AG04450 (cell line): Measurements from ENCODE around the gene LEMD1. TPM values are rescaled to one million over a fixed set of nuclear protein-coding genes. Genes with fewer than 3 reads are reported as not detected.

Experiments used
- CTCF ChIA-PET: fragments of 300-600, 350-600 bp; formaldehyde crosslinking; extraction: SDS; loops from one replicate; lab custom pipeline; 2022; ENCODE audit warnings: antibody characterized with exemption, inconsistent platforms; lab: Charles Lee
- POLR2A ChIA-PET: fragments of 350-600 bp; formaldehyde crosslinking; extraction: SDS; loops from one replicate; lab custom pipeline; 2021; ENCODE audit warnings: antibody characterized with exemption, inconsistent platforms; lab: Yijun Ruan, JAX
- DNase-seq: peaks from one replicate; pipeline ENCODE4 v3.0.0-alpha.2; 2011; ENCODE audit warnings: low read depth, low spot score
- H3K27ac ChIP-seq: one replicate; pipeline ENCODE4 v1.5.1; 2012; ENCODE audit warnings: low read depth, low read length, control low read depth
- H3K27me3 ChIP-seq: one replicate; pipeline ENCODE4 v1.6.0; 2012; ENCODE audit warnings: low read length; ENCODE audit not compliant: control insufficient read depth, insufficient read depth
- H3K4me3 ChIP-seq: 2 replicates; pipeline ENCODE4 v1.5.1; 2011; ENCODE audit warnings: mild to moderate bottlenecking, low read depth, low read length, control low read depth
- H3K9me3 ChIP-seq: 2 replicates; pipeline ENCODE4 v1.5.1; 2012; ENCODE audit warnings: low read length; ENCODE audit not compliant: control insufficient read depth, insufficient read depth
- polyA plus RNA-seq: library from polyadenylated mRNA; depleted of rRNA; stranded (reverse); fragments of >200 nt; gene quantifications from 2 replicates; pipeline ENCODE4 v1.2.3, GENCODE V29; 2011
- TF ChIP-seq, protein P1 (sequence below): IDR thresholded peaks from 2 replicates; pipeline ENCODE4 v1.5.1; 2011; ENCODE audit warnings: low read depth, low read length, control low read depth, inconsistent platforms

Gene LEMD1
- polyA plus RNA-seq, 1 experiment, result not detected

DNA sequence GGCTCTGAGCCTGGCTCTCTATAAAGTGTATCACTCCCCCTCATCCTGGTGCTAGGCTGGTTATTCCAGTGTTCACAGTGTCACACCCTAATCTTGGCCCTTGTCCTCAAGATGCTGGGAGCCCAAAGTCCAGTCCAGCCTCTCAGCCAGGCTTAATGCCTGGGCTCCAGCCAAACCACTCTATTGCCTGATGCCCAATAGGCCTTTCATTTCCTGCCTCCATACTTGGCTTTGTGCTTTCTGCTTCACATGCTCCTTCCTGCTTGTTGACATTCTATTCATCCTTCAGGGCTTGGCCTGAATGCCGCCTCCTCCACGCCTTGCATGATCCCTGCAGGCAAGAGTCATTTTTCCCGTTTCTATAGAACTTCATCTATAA lies 66.8 kb downstream of the LEMD1 start:
- no peak for DNase-seq
- TF ChIP-seq, protein P1, sequence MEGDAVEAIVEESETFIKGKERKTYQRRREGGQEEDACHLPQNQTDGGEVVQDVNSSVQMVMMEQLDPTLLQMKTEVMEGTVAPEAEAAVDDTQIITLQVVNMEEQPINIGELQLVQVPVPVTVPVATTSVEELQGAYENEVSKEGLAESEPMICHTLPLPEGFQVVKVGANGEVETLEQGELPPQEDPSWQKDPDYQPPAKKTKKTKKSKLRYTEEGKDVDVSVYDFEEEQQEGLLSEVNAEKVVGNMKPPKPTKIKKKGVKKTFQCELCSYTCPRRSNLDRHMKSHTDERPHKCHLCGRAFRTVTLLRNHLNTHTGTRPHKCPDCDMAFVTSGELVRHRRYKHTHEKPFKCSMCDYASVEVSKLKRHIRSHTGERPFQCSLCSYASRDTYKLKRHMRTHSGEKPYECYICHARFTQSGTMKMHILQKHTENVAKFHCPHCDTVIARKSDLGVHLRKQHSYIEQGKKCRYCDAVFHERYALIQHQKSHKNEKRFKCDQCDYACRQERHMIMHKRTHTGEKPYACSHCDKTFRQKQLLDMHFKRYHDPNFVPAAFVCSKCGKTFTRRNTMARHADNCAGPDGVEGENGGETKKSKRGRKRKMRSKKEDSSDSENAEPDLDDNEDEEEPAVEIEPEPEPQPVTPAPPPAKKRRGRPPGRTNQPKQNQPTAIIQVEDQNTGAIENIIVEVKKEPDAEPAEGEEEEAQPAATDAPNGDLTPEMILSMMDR, result no peak
- H3K9me3 ChIP-seq, result no peaks in the 10 kb centered on the region
- H3K27me3 ChIP-seq, result peaks cover 18% of the 10 kb centered on the region
- no peak overlapping the region for H3K4me3 ChIP-seq
- ChIA-PET CTCF (interaction anchor here (0.7 to 8.9 kb wide), 33 partner anchors 8 to 302 kb away, joined by 3 to 165 read pairs (median 9); no protein-coding TSS in a partner anchor), POLR2A (no interaction called here)
- no peak overlapping the region for H3K27ac ChIP-seq

DNA sequence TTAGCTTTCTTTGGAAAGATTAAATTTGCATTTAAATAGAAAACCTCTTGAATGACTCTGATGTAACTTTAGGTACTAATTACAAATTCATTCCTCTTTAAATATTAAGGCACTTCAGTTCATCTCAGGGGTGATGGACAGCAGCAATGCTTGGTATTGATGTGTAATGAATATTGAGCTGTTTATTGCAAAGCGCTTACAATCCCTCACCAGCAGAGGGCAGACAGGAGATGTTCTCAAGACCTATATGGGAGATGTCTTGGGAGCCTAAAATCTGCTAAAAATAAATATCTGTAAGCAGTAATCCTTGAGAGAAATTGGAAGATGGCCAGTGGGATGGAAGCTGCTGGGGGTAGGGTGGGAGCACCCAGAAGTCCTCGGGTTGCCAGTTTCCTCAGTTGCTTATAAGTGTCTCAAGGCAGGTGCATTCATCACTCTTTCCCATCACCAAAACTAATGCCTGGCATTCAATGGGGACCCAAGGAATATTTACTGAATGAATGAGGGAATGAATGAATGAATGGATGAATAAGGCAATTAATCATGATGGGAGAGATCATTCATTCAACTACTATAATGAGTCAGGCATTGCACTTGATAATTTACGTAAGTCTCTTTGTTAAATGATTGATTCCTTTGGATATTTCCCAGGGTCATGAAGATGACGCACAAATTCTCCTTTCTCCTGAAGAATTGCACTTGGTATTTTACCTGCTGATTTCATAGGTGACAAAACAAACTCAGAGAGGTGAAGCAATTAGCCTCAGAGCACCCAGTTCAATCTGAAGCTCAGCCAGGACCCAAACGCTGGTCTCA lies 67.4 kb downstream of the LEMD1 start:
- CTCF ChIA-PET, result interaction anchor here (0.5 to 8.9 kb wide), 76 partner anchors 8 to 1422 kb away, joined by 3 to 165 read pairs (median 5); partner anchors contain the start of genes LEMD1 and NUAK2
- TF ChIP-seq, protein P1, result peak; percentile 94
- no peak overlapping the region for H3K4me3 ChIP-seq
- DNase-seq, result peak; percentile 56
- POLR2A ChIA-PET, result interaction anchor here (0.9 kb wide), 1 partner anchor 131 kb away, joined by 3 read pairs; no protein-coding TSS in a partner anchor
- peaks cover 17% of the 10 kb centered on the region for H3K27me3 ChIP-seq
- no peak overlapping the region for H3K27ac ChIP-seq
- H3K9me3 ChIP-seq, result no peaks in the 10 kb centered on the region

DNA sequence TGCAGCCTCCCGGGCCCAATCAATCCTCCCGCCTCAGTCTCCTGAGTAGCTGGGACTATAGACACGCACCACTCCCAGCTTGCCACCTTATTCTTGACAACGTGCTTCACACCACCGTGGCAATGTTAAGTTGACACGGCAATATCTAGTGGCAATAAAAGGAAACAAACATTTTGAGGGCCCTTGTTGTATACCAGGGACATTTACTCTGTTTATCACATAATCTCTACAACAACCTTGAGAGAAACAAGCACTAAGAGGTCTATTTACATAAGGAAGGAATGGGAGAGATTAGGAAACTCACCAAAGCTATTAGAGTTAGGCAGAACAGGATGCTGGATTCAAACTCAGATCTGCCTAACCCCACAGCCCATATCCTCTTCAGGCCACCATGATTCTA lies 68.2 kb downstream of the LEMD1 start:
- Histone ChIP-seq H3K4me3 (no peak overlapping the region), H3K27ac (no peak overlapping the region), H3K9me3 (no peaks in the 10 kb centered on the region), H3K27me3 (peaks cover 14% of the 10 kb centered on the region)
- TF ChIP-seq, protein P1, result no peak
- CTCF ChIA-PET, result interaction anchor here (0.6 to 8.9 kb wide), 74 partner anchors 8 to 1044 kb away, joined by 3 to 165 read pairs (median 5); partner anchors contain the start of genes LEMD1 and NUAK2
- DNase-seq, result no peak
- POLR2A ChIA-PET, result no interaction called here

DNA sequence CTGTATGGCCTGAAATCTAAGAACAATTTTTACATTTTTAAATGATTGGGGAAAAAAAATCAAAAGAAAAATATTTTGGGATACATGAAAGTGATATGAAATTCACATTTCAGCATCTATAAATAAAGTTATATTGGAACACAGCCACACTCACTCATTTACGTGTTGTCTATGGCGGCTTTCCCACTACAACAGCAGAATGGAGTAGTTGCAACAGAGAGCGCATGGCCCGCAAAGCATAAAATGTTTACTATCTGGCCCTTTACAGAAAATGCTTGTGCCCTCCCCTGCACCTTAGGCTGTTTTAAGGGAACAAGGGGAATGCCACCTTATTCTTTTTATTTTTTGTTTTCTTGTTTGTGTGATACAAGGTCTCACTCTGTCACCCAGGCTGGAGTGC lies 68.7 kb downstream of the LEMD1 start:
- peaks cover 15% of the 10 kb centered on the region for H3K27me3 ChIP-seq
- DNase-seq, result no peak
- POLR2A ChIA-PET, result no interaction called here
- no peak overlapping the region for H3K4me3 ChIP-seq
- TF ChIP-seq, protein P1, result no peak
- CTCF ChIA-PET, result interaction anchor here (0.6 to 8.9 kb wide), 30 partner anchors 9 to 1043 kb away, joined by 3 to 165 read pairs (median 8); no protein-coding TSS in a partner anchor
- H3K27ac ChIP-seq, result no peak overlapping the region
- no peaks in the 10 kb centered on the region for H3K9me3 ChIP-seq
